AG04450 (cell line): ENCODE measurements around the gene RPL21. TPM values are rescaled to one million over a fixed set of nuclear protein-coding genes. Genes with fewer than 3 reads are reported as not detected.

Experiments
- CTCF ChIA-PET: fragments of 300-600, 350-600 bp; formaldehyde crosslinking; extraction: SDS; loops from one replicate; lab custom pipeline; 2022; ENCODE audit warnings: antibody characterized with exemption, inconsistent platforms; lab: Charles Lee
- POLR2A ChIA-PET: fragments of 350-600 bp; formaldehyde crosslinking; extraction: SDS; loops from one replicate; lab custom pipeline; 2021; ENCODE audit warnings: antibody characterized with exemption, inconsistent platforms; lab: Yijun Ruan, JAX
- DNase-seq: peaks from one replicate; pipeline ENCODE4 v3.0.0-alpha.2; 2011; ENCODE audit warnings: low read depth, low spot score
- H3K27ac ChIP-seq: one replicate; pipeline ENCODE4 v1.5.1; 2012; ENCODE audit warnings: low read depth, low read length, control low read depth
- H3K27me3 ChIP-seq: one replicate; pipeline ENCODE4 v1.6.0; 2012; ENCODE audit warnings: low read length; ENCODE audit not compliant: control insufficient read depth, insufficient read depth
- H3K4me3 ChIP-seq: 2 replicates; pipeline ENCODE4 v1.5.1; 2011; ENCODE audit warnings: mild to moderate bottlenecking, low read depth, low read length, control low read depth
- H3K9me3 ChIP-seq: 2 replicates; pipeline ENCODE4 v1.5.1; 2012; ENCODE audit warnings: low read length; ENCODE audit not compliant: control insufficient read depth, insufficient read depth
- polyA plus RNA-seq: library from polyadenylated mRNA; depleted of rRNA; stranded (reverse); fragments of >200 nt; gene quantifications from 2 replicates; pipeline ENCODE4 v1.2.3, GENCODE V29; 2011
- TF ChIP-seq, protein P1 (sequence below): IDR thresholded peaks from 2 replicates; pipeline ENCODE4 v1.5.1; 2011; ENCODE audit warnings: low read depth, low read length, control low read depth, inconsistent platforms

Gene RPL21
- polyA plus RNA-seq, 1 experiment, result 1,942 TPM

- TF ChIP-seq, protein P1, sequence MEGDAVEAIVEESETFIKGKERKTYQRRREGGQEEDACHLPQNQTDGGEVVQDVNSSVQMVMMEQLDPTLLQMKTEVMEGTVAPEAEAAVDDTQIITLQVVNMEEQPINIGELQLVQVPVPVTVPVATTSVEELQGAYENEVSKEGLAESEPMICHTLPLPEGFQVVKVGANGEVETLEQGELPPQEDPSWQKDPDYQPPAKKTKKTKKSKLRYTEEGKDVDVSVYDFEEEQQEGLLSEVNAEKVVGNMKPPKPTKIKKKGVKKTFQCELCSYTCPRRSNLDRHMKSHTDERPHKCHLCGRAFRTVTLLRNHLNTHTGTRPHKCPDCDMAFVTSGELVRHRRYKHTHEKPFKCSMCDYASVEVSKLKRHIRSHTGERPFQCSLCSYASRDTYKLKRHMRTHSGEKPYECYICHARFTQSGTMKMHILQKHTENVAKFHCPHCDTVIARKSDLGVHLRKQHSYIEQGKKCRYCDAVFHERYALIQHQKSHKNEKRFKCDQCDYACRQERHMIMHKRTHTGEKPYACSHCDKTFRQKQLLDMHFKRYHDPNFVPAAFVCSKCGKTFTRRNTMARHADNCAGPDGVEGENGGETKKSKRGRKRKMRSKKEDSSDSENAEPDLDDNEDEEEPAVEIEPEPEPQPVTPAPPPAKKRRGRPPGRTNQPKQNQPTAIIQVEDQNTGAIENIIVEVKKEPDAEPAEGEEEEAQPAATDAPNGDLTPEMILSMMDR, result no peak
- POLR2A ChIA-PET, result no interaction called here
- DNase-seq, result no peak
Observed at GRCh38 chr13:27266917-27267316, 15.6 kb downstream of the RPL21 start.

DNA sequence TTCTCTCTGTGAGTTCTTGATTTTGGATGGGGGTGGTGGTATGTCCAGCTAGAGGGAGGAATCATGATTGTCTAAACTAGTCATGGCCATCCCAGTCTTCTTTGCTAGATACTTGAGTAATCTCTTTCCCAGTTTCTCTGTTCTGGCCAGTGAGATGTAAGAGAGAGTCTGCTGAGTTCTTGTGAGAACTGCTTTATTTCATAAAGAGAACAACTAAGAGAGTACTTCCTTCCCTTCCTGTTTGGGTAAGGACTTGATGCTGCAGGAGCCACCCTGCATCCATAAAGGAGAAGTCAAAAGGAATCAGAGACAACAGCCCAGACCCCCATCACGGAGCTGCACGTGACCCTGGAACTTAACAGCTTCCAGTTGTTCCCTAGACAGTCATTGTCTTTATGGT, 16.2 kb downstream of the RPL21 start:
- TF ChIP-seq, protein P1, result no peak
- H3K9me3 ChIP-seq, result no peaks in the 10 kb centered on the region
- no peak overlapping the region for H3K27ac ChIP-seq
- CTCF ChIA-PET, result interaction anchor here (1.3 to 2.2 kb wide), 3 partner anchors 91 to 282 kb away, joined by 5 to 10 read pairs (median 7); no protein-coding TSS in a partner anchor
- POLR2A ChIA-PET, result no interaction called here
- no peak for DNase-seq
- no peak overlapping the region for H3K4me3 ChIP-seq
- no peaks in the 10 kb centered on the region for H3K27me3 ChIP-seq

More at GRCh38 chr13:27266917-27267316, 15.6 kb downstream of the RPL21 start:
- CTCF ChIA-PET, result interaction anchor here (1.3 to 2.2 kb wide), 3 partner anchors 92 to 282 kb away, joined by 5 to 10 read pairs (median 7); no protein-coding TSS in a partner anchor
- Histone ChIP-seq H3K27ac (no peak overlapping the region), H3K9me3 (no peaks in the 10 kb centered on the region), H3K27me3 (no peaks in the 10 kb centered on the region), H3K4me3 (no peak overlapping the region)

- H3K9me3 ChIP-seq, result no peaks in the 10 kb centered on the region
- no peak overlapping the region for H3K4me3 ChIP-seq
- DNase-seq, result no peak
- ChIA-PET POLR2A (interaction anchor here (1.1 kb wide), 1 partner anchor 18 kb away, joined by 5 read pairs; no protein-coding TSS in a partner anchor), CTCF (interaction anchor here (0.6 to 1.4 kb wide), 2 partner anchors 284 to 323 kb away, joined by 3 to 4 read pairs; no protein-coding TSS in a partner anchor)
- no peaks in the 10 kb centered on the region for H3K27me3 ChIP-seq
- H3K27ac ChIP-seq, result no peak overlapping the region
- TF ChIP-seq, protein P1, result no peak
Observed at GRCh38 chr13:27269114-27269665, 17.8 kb downstream of the RPL21 start.

DNA sequence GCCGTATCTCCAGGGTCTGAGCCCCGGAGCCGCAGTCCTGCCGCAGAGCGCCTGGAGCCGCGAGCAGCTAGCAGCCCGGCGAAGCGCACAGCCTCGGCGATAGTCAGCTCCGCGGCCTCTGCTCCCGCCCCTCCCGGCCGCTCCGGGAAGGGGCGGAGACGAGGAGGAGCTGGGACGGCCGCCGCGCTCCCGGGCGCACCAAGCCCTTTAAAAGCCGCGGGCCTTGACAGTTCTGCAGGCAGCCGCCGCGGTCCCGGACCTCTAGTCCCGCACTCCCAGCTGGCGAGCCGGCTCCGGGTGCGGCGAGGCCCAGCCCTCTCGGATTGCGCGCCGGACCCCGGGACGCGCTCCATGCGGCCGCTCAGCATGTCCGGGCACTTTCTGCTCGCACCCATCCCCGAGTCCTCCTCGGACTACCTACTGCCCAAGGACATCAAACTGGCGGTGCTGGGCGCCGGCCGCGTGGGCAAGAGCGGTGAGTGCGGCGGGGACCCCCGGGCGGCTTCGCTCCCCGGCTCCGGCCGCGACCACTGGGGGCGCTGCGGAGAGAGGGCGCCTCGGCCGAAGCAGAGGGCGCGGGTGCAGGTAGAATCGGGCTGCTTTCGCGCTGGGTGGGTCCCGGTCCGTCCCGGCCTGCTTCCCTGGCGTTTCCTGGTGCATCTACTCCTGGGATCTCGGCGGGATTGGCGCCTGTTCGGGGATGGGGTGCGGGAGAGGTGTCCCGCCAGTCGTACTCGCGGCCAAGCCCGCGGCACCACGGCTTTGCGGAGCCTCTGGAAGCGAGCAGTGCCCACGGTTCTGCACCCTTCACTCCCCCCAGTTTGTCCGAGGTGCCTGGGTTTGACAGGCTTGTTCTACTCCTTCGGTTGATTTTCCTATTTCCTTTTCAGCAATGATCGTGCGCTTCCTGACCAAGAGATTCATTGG, 19.5 kb downstream of the RPL21 start, which contains the start of gene RASL11A:
TSS of gene RASL11A (plus strand) at position 237 of the 927 bp plus-strand sequence. CDS start at position 352, 115 bp downstream.
- peak within 1 kb of the TSS; percentile 84 for H3K4me3 ChIP-seq
- CTCF ChIA-PET, result interaction anchor here (0.7 to 2.0 kb wide), 12 partner anchors 10 to 286 kb away, joined by 3 to 14 read pairs (median 3); partner anchors contain the start of gene RPL21
- TF ChIP-seq, protein P1, result peak; percentile 73
- peak within 1 kb of the TSS; percentile 73 for H3K27ac ChIP-seq
- H3K9me3 ChIP-seq, result no peaks in the 10 kb centered on the region
- DNase-seq, result peak; percentile 82
- peaks cover 3% of the 10 kb centered on the region for H3K27me3 ChIP-seq
- POLR2A ChIA-PET, result interaction anchor here (0.5 to 1.6 kb wide), 20 partner anchors 12 to 299 kb away, joined by 3 to 12 read pairs (median 3); partner anchors contain the start of gene RPL21
